PC-9 (cell line): Measurements from ENCODE around the gene APBB3. TPM values are rescaled to one million over a fixed set of nuclear protein-coding genes. Genes with fewer than 3 reads are reported as not detected.

ENCODE experiments used
- BruUV-seq: library from RNA; stranded (reverse); fragments of 400-500 nt; replicated peaks from 2 replicates; lab custom pipeline; 2021; lab: Mats Ljungman, UMichigan
- CTCF ChIA-PET: fragments of 300-600 bp; sonication (Branson Sonifier 250); formaldehyde crosslinking; loops from one replicate; lab custom pipeline; 2022; ENCODE audit warnings: antibody characterized with exemption; lab: Charles Lee
- POLR2A ChIA-PET: fragments of 300-600 bp; sonication (Branson Sonifier 250); formaldehyde crosslinking; loops from one replicate; lab custom pipeline; 2022; ENCODE audit warnings: antibody characterized with exemption; ENCODE audit not compliant: unreplicated experiment; lab: Charles Lee
- DNase-seq, 2 experiments: peaks; one replicate each; pipeline versions ENCODE4 v3.0.0 to v3.0.0-alpha.2; 2015 to 2022; ENCODE audit warnings: mixed read lengths in 1 of 2
- H2AFZ ChIP-seq: fragments of 200-600 bp; sonication (generic); 2 replicates; pipeline ENCODE4 v1.8.1; 2017; ENCODE audit warnings: antibody characterized with exemption
- H3F3A ChIP-seq: fragments of 200-600 bp; sonication (generic); 2 replicates; pipeline ENCODE4 v1.8.1; 2017; ENCODE audit warnings: antibody characterized with exemption, mild to moderate bottlenecking, low read depth; ENCODE audit not compliant: insufficient read depth
- H3K27ac ChIP-seq: fragments of 200-600 bp; sonication (generic); 2 replicates; pipeline ENCODE4 v1.6.1; 2016; ENCODE audit warnings: mixed run types
- H3K27me3 ChIP-seq: fragments of 200-600 bp; sonication (generic); 2 replicates; pipeline ENCODE4 v1.6.1; 2016; ENCODE audit warnings: low read depth, mixed run types; ENCODE audit not compliant: insufficient read depth
- H3K36me3 ChIP-seq: fragments of 200-600 bp; sonication (generic); 2 replicates; pipeline ENCODE4 v1.6.1; 2016; ENCODE audit warnings: low read depth, mixed run types
- H3K4me1 ChIP-seq: fragments of 200-600 bp; sonication (generic); replicated peaks from 2 replicates; pipeline ENCODE4 v1.6.1; 2016; ENCODE audit warnings: mixed run types; ENCODE audit not compliant: insufficient read depth
- H3K4me2 ChIP-seq: fragments of 200-600 bp; sonication (generic); 2 replicates; pipeline ENCODE4 v1.6.1; 2017; ENCODE audit warnings: mixed run types
- H3K4me3 ChIP-seq: fragments of 200-600 bp; sonication (generic); 2 replicates; pipeline ENCODE4 v1.6.1; 2016; ENCODE audit warnings: mixed run types
- H3K79me2 ChIP-seq: fragments of 200-600 bp; sonication (generic); 2 replicates; pipeline ENCODE4 v1.6.1; 2017; ENCODE audit warnings: low read depth, mixed run types
- H3K9me2 ChIP-seq: fragments of 200-600 bp; sonication (generic); 2 replicates; pipeline ENCODE4 v1.8.1; 2017; ENCODE audit warnings: mild to moderate bottlenecking; ENCODE audit not compliant: insufficient read depth
- H3K9me3 ChIP-seq: fragments of 200-600 bp; sonication (generic); 2 replicates; pipeline ENCODE4 v1.8.1; 2016; ENCODE audit warnings: low read depth; ENCODE audit not compliant: insufficient read depth
- H4K20me1 ChIP-seq: fragments of 200-600 bp; sonication (generic); 2 replicates; pipeline ENCODE4 v1.8.1; 2017; ENCODE audit not compliant: insufficient read depth
- EZH2 ChIP-seq: fragments of 200-600 bp; sonication (generic); IDR thresholded peaks from 2 replicates; pipeline ENCODE4 v1.8.0; 2017; ENCODE audit warnings: antibody characterized with exemption, low read depth
- intact Hi-C: fragments of 100-400 bp; cut with micrococcal nuclease; formaldehyde crosslinking; loops from one replicate; pipeline ENCODE4 v1.10.0; 2022; ENCODE audit not compliant: unreplicated experiment
- total RNA-seq: library from RNA; stranded (reverse); gene quantifications from 2 replicates; pipeline ENCODE4 v1.2.3, GENCODE V29; 2021
- TF ChIP-seq, protein P1 (sequence below): fragments of 200-600 bp; sonication (generic); conservative IDR thresholded peaks from 2 replicates; pipeline ENCODE4 v1.6.1; 2017; ENCODE audit warnings: mixed run types, antibody characterized with exemption, mild to moderate bottlenecking, moderate library complexity

Gene APBB3
- total RNA-seq, 1 experiment from 2014 or later: 26.0 TPM

DNA sequence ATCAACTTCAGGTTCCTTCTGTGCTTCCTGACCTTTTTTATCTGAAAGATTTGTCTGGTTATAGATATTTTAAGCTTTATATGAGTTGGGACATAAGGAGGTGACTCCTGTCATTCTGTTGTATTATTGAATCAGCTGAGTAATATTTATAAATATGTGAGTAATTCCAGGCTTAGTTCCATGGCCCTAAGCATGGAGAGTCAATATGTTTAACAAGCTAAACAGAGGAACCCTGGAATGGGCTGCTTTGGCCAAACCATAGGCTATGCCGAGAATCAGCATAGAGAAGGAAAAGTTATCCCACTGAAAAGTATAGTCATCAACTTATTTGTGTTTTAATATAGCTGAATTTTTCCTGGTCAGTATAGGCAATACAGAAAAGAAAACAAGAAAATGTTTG lies 24.2 kb downstream of the APBB3 start:
- no TSS peak for BruUV-seq

DNA sequence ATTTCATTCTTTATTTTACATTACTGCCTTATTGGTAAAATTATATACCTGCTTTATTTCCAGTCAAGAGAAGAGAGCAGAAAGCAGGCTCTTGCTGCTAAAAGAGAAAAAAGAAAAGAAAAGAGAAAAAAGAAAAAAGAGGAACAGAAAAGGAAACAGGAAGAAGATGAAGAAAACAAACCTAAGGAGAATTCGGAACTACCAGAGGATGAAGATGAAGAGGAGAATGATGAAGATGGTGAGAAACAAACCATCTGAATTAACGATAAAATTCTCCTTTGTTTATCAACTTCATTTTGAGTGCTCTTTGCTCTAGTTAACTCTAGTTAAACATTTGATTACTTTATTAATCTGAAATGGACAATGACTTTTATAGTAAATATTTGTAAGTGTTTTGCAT lies 40.4 kb downstream of the APBB3 start:
- TF ChIP-seq, protein P1, sequence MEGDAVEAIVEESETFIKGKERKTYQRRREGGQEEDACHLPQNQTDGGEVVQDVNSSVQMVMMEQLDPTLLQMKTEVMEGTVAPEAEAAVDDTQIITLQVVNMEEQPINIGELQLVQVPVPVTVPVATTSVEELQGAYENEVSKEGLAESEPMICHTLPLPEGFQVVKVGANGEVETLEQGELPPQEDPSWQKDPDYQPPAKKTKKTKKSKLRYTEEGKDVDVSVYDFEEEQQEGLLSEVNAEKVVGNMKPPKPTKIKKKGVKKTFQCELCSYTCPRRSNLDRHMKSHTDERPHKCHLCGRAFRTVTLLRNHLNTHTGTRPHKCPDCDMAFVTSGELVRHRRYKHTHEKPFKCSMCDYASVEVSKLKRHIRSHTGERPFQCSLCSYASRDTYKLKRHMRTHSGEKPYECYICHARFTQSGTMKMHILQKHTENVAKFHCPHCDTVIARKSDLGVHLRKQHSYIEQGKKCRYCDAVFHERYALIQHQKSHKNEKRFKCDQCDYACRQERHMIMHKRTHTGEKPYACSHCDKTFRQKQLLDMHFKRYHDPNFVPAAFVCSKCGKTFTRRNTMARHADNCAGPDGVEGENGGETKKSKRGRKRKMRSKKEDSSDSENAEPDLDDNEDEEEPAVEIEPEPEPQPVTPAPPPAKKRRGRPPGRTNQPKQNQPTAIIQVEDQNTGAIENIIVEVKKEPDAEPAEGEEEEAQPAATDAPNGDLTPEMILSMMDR: no peak
- TF ChIP-seq EZH2: no peak
- ChIA-PET CTCF (no interaction called here), POLR2A (no interaction called here)

More for the DNA sequence above, 24.2 kb downstream of the APBB3 start:
- peaks cover 10% of the 10 kb centered on the region; the same call in 1 of the 2 replicates for H3F3A ChIP-seq
- H3K27ac ChIP-seq: no peak overlapping the region
- no peaks in the 10 kb centered on the region for H3K79me2 ChIP-seq
- POLR2A ChIA-PET: interaction anchor here (0.7 kb wide), 2 partner anchors 124 to 287 kb away, joined by 5 read pairs; no protein-coding TSS in a partner anchor
- TF ChIP-seq, protein P1: no peak
- TF ChIP-seq EZH2: no peak
- intact Hi-C loops: no loop called here
- H2AFZ ChIP-seq: no peak overlapping the region
- no peaks in the 10 kb centered on the region for H3K9me2 ChIP-seq
- DNase-seq: no peak
- H3K36me3 ChIP-seq: peaks cover 33% of the 10 kb centered on the region; the same call in 1 of the 2 replicates
- no peaks in the 10 kb centered on the region for H3K9me3 ChIP-seq
- H3K4me3 ChIP-seq: no peak overlapping the region
- H3K4me1 ChIP-seq: no peaks in the 10 kb centered on the region
- CTCF ChIA-PET: no interaction called here
- no peak overlapping the region for H3K4me2 ChIP-seq
- no peaks in the 10 kb centered on the region for H4K20me1 ChIP-seq
- no peaks in the 10 kb centered on the region for H3K27me3 ChIP-seq

DNA sequence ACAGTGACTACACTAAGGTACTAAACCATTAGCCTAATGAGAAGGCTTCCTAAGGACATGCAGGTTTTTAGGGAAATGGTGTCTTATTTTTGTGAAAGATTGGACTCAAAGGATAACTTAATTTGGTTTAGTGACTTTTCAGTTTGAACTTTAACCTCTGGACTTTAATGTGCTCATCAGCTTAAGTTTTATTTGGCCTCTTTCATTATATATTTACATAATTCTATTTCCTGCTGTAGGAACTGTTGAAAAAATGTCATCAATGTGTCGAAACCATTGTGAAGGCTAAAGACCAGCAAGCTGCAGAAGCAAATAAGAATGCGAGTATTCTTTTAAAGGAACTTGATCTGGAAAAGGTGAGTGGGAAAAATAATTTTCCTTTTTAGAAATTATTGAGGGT lies 51.3 kb downstream of the APBB3 start:
- no peak for TF ChIP-seq EZH2
- TF ChIP-seq, protein P1: no peak
- Histone ChIP-seq H2AFZ (no peak overlapping the region), H3K27me3 (no peaks in the 10 kb centered on the region), H3K4me2 (no peak overlapping the region), H3K36me3 (peaks cover 33% of the 10 kb centered on the region), H3K4me3 (no peak overlapping the region), H3F3A (peaks cover 20% of the 10 kb centered on the region), H4K20me1 (peaks cover 6% of the 10 kb centered on the region; the same call in 1 of the 2 replicates), H3K9me3 (no peaks in the 10 kb centered on the region), H3K9me2 (no peaks in the 10 kb centered on the region), H3K27ac (no peak overlapping the region), H3K4me1 (no peaks in the 10 kb centered on the region), H3K79me2 (no peaks in the 10 kb centered on the region)
- no peak for DNase-seq
- no TSS peak for BruUV-seq
- ChIA-PET POLR2A (no interaction called here), CTCF (no interaction called here)
- intact Hi-C loops: no loop called here

More for the DNA sequence above, 40.4 kb downstream of the APBB3 start:
- peaks cover 18% of the 10 kb centered on the region; the same call in 1 of the 2 replicates for H3F3A ChIP-seq
- no peaks in the 10 kb centered on the region for H3K27me3 ChIP-seq
- no peaks in the 10 kb centered on the region for H3K9me3 ChIP-seq
- no peak for DNase-seq
- H3K4me2 ChIP-seq: no peak overlapping the region
- H4K20me1 ChIP-seq: peaks cover 2% of the 10 kb centered on the region; the same call in 1 of the 2 replicates
- H2AFZ ChIP-seq: no peak overlapping the region
- no peaks in the 10 kb centered on the region for H3K9me2 ChIP-seq
- H3K27ac ChIP-seq: no peak overlapping the region
- no peaks in the 10 kb centered on the region for H3K4me1 ChIP-seq
- H3K79me2 ChIP-seq: no peaks in the 10 kb centered on the region
- peaks cover 39% of the 10 kb centered on the region for H3K36me3 ChIP-seq
- BruUV-seq: no TSS peak
- intact Hi-C loops: no loop called here
- no peak overlapping the region for H3K4me3 ChIP-seq
